ENCODE measurements around the gene TPSG1.

Gene TPSG1

GRCh38 chr16:1220841-1221627 lies 4.0 kb downstream of the TPSG1 start:
- Histone ChIP-seq H3K9ac (no peak overlapping the region), H3K27me3 (ENCODE audit: control insufficient read depth, insufficient read depth, low read length) (no peaks in the 10 kb centered on the region)

GRCh38 chr16:1220098-1220728 lies 4.9 kb downstream of the TPSG1 start:
- H3K79me2 ChIP-seq, result no peaks in the 10 kb centered on the region
- H3K4me2 ChIP-seq (ENCODE audit: low read length), result no peak overlapping the region
- H3K27me3 ChIP-seq (ENCODE audit: control insufficient read depth, insufficient read depth, low read length), result no peaks in the 10 kb centered on the region
- no peak for TF ChIP-seq CTCF (IDR thresholded peaks at IDR 0.05)
- no peaks in the 10 kb centered on the region for H3K36me3 ChIP-seq (ENCODE audit: control insufficient read depth, insufficient read depth, low read length)
- H3K9me3 ChIP-seq (ENCODE audit: control insufficient read depth, low read length), result no peaks in the 10 kb centered on the region
- H3K9ac ChIP-seq, result no peak overlapping the region
- no peak overlapping the region for H2AFZ ChIP-seq
- no peak overlapping the region for H3K4me3 ChIP-seq (ENCODE audit: low read depth, low read length)
- H3K4me1 ChIP-seq, result peaks cover 1% of the 10 kb centered on the region
- H3K27ac ChIP-seq, result no peak overlapping the region

More at GRCh38 chr16:1220841-1221627, 4.0 kb downstream of the TPSG1 start:
- no peak overlapping the region for H3K27ac ChIP-seq
- H3K36me3 ChIP-seq (ENCODE audit: control insufficient read depth, insufficient read depth, low read length), result no peaks in the 10 kb centered on the region
- H3K4me2 ChIP-seq (ENCODE audit: low read length), result no peak overlapping the region
- no peaks in the 10 kb centered on the region for H3K9me3 ChIP-seq (ENCODE audit: control insufficient read depth, low read length)
- no peak for TF ChIP-seq CTCF (IDR thresholded peaks at IDR 0.05)
- no peak overlapping the region for H2AFZ ChIP-seq
- no peak overlapping the region for H3K4me3 ChIP-seq (ENCODE audit: low read depth, low read length)
- H3K79me2 ChIP-seq, result no peaks in the 10 kb centered on the region
- H3K4me1 ChIP-seq, result peaks cover 9% of the 10 kb centered on the region

GRCh38 chr16:1218930-1219611 lies 6.0 kb downstream of the TPSG1 start:
- H3K79me2 ChIP-seq, result no peaks in the 10 kb centered on the region
- no peak overlapping the region for H2AFZ ChIP-seq
- no peak overlapping the region for H3K27ac ChIP-seq
- no peak overlapping the region for H3K4me2 ChIP-seq (ENCODE audit: low read length)
- H3K36me3 ChIP-seq (ENCODE audit: control insufficient read depth, insufficient read depth, low read length), result no peaks in the 10 kb centered on the region
- no peak overlapping the region for H3K9ac ChIP-seq
- no peaks in the 10 kb centered on the region for H3K4me1 ChIP-seq
- TF ChIP-seq CTCF (IDR thresholded peaks at IDR 0.05), result no peak
- H3K27me3 ChIP-seq (ENCODE audit: control insufficient read depth, insufficient read depth, low read length), result no peaks in the 10 kb centered on the region
- no peak overlapping the region for H3K4me3 ChIP-seq (ENCODE audit: low read depth, low read length)
- H3K9me3 ChIP-seq (ENCODE audit: control insufficient read depth, low read length), result no peaks in the 10 kb centered on the region

GRCh38 chr16:1218061-1218929 lies 6.8 kb downstream of the TPSG1 start:
- Histone ChIP-seq H3K4me1 (no peaks in the 10 kb centered on the region), H3K4me2 (ENCODE audit: low read length) (no peak overlapping the region), H3K27ac (no peak overlapping the region), H3K79me2 (no peaks in the 10 kb centered on the region), H3K36me3 (ENCODE audit: control insufficient read depth, insufficient read depth, low read length) (no peaks in the 10 kb centered on the region), H3K9ac (no peak overlapping the region), H3K27me3 (ENCODE audit: control insufficient read depth, insufficient read depth, low read length) (no peaks in the 10 kb centered on the region), H2AFZ (no peak overlapping the region), H3K9me3 (ENCODE audit: control insufficient read depth, low read length) (no peaks in the 10 kb centered on the region), H3K4me3 (ENCODE audit: low read depth, low read length) (no peak overlapping the region)
- TF ChIP-seq CTCF (IDR thresholded peaks at IDR 0.05), result no peak
